Right atrium auricular region (tissue), 2 donors: ENCODE results near the gene TSC22D1. TPM values are rescaled to one million over a fixed set of nuclear protein-coding genes. Genes with fewer than 3 reads are reported as not detected.

ENCODE experiments used
- DNase-seq: peaks from one replicate; pipeline ENCODE4 v3.0.0-alpha.2; 2019; ENCODE audit warnings: low spot score
- H3K27ac ChIP-seq, 2 donors: fragments of 200-600 bp; sonication (generic); 1 replicate in 1 of 2; 2 replicates in 1 of 2; pipeline ENCODE4 v1.5.1; 2016 to 2019
- H3K27me3 ChIP-seq, 2 donors: fragments of 200-600 bp; sonication (generic); one replicate each; pipeline versions ENCODE4 v1.5.1 to v1.6.0; 2017 to 2019
- H3K36me3 ChIP-seq: fragments of 200-600 bp; sonication (generic); one replicate; pipeline ENCODE4 v1.5.1; 2016
- H3K4me1 ChIP-seq, 2 donors: fragments of 200-600 bp; sonication (generic); one replicate each; pipeline versions ENCODE4 v1.5.1 to v1.6.0; 2017 to 2019
- H3K4me3 ChIP-seq, 2 donors: fragments of 200-600 bp; sonication (generic); 1 replicate in 1 of 2; 2 replicates in 1 of 2; pipeline ENCODE4 v1.5.1; 2017 to 2019; ENCODE audit warnings: mild to moderate bottlenecking in 1 of 2, moderate library complexity in 1 of 2
- H3K9me3 ChIP-seq, 2 donors: fragments of 200-600 bp; sonication (generic); one replicate each; pipeline ENCODE4 v1.5.1; 2019
- total RNA-seq, 2 donors: library from RNA; depleted of rRNA; stranded (reverse); fragments of >200 nt; gene quantifications; one replicate each; pipeline ENCODE4 v1.1.0, GENCODE V29; 2016
- TF ChIP-seq, protein P1 (sequence below), 2 donors: fragments of 200-600 bp; sonication (generic); IDR thresholded peaks; one replicate each; pipeline ENCODE4 v1.5.1; 2019; ENCODE audit warnings: antibody characterized with exemption in 2 of 2

The TSC22D1 gene
- total RNA-seq, 2 donors from 2014 or later = 110 to 159 TPM

DNA sequence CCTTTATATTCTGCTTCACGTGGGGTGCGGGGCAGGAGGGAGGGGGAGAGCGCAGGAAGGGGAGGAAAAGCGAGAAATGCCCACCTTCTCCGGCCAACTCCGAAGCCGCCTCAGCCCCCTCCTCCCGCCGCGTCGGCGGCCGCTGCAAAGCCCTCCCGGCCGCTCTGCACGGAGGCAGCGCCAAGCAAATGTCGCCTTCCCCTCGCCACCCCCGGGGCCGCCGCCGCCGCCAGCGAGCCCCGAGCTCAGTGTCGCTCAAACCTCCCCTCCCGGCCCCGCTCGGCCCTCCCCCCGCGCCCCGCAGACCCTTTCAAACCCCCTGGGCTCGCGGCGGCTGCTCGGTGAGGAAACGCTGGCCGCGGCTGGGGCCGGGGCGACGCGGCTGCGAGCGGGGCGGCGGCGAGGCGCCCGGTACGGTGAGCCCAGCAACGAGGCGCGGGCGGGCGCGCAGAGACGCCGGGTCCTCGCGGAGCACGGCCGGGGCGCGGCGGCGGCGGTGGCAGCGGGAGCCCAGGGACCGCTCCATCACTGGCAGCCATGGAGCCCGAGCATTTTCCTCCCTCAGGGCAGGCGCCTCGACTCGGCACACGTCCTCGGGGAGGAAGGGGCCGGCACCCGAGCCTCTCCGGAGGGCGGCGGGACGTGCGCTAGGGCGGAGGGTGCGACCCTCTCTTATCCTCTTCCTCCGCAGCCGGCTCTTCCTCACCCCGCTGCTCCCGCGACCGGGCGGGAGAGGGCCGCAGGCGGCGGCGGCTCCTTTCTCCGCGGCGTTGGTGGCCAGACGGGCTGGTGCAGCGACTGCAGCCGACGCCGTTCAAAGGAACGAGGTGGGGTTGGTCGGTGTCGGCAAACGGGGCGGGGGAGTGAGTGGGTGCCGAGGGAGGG, 463 bp upstream of the TSC22D1 start:
- DNase-seq = no peak
- TF ChIP-seq, protein P1, sequence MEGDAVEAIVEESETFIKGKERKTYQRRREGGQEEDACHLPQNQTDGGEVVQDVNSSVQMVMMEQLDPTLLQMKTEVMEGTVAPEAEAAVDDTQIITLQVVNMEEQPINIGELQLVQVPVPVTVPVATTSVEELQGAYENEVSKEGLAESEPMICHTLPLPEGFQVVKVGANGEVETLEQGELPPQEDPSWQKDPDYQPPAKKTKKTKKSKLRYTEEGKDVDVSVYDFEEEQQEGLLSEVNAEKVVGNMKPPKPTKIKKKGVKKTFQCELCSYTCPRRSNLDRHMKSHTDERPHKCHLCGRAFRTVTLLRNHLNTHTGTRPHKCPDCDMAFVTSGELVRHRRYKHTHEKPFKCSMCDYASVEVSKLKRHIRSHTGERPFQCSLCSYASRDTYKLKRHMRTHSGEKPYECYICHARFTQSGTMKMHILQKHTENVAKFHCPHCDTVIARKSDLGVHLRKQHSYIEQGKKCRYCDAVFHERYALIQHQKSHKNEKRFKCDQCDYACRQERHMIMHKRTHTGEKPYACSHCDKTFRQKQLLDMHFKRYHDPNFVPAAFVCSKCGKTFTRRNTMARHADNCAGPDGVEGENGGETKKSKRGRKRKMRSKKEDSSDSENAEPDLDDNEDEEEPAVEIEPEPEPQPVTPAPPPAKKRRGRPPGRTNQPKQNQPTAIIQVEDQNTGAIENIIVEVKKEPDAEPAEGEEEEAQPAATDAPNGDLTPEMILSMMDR (IDR thresholded peaks at IDR 0.05) = no peak
- H3K4me3 ChIP-seq = peak overlapping the region; percentile 82 to 90
- H3K27me3 ChIP-seq = no peaks in the 10 kb centered on the region
- peak overlapping the region; percentile 97 to 100 for H3K27ac ChIP-seq
- H3K9me3 ChIP-seq = no peaks in the 10 kb centered on the region
- no peaks in the 10 kb centered on the region for H3K36me3 ChIP-seq
- peaks cover 0 to 47% of the 10 kb centered on the region in 2 donors for H3K4me1 ChIP-seq

DNA sequence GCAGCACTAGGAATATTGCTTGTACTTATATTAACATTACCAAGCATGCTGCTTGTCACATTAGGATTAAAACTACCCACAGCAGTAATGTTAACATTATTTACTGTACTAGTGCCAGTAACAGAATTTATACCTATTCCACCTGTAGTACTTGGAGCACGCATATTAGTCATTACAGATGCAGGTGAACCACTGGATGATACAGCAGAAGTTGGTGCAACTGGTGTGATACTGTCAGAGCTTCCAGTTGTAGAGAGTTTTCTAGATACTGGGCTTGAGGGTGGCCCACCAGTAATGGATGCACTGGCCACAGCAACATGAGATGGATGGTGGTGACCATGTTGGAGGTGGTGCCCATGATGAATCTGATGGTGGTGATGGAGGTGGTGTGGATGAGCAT, 1.1 kb downstream of the TSC22D1 start:
- Histone ChIP-seq H3K27ac (peak overlapping the region in 1 of 2 donors; percentile 100), H3K4me1 (peaks cover 0 to 56% of the 10 kb centered on the region in 2 donors)

DNA sequence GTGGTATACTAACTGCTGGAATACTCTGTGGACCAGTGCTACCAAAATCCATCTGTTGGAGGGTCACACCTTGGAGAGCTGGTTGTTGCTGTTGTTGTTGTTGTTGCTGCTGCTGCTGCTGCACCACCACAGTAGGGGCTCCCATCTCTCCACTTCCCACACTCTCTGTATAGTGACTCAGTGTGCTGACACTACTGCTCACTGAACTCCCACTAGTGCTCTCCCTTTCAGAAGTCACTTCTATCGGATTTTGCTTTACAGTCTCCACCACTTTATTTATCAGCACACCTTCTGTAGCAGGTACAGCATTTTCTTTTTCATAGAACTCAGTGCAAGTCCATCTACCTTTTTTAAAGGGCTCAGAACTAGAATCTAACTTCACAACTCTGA, 1.7 kb downstream of the TSC22D1 start:
- TF ChIP-seq, protein P1 (IDR thresholded peaks at IDR 0.05) = no peak
- H3K4me1 ChIP-seq = peaks cover 0 to 56% of the 10 kb centered on the region in 2 donors
- peak overlapping the region; percentile 82 to 90 for H3K4me3 ChIP-seq
- no peaks in the 10 kb centered on the region for H3K27me3 ChIP-seq
- H3K9me3 ChIP-seq = no peaks in the 10 kb centered on the region
- peak overlapping the region in 1 of 2 donors; percentile 100 for H3K27ac ChIP-seq
- H3K36me3 ChIP-seq = no peaks in the 10 kb centered on the region
- no peak for DNase-seq

More for the DNA sequence above, 1.1 kb downstream of the TSC22D1 start:
- DNase-seq = no peak
- Histone ChIP-seq H3K27me3 (no peaks in the 10 kb centered on the region), H3K9me3 (no peaks in the 10 kb centered on the region), H3K4me3 (peak overlapping the region; percentile 82 to 90), H3K36me3 (no peaks in the 10 kb centered on the region)
- TF ChIP-seq, protein P1 (IDR thresholded peaks at IDR 0.05) = no peak

DNA sequence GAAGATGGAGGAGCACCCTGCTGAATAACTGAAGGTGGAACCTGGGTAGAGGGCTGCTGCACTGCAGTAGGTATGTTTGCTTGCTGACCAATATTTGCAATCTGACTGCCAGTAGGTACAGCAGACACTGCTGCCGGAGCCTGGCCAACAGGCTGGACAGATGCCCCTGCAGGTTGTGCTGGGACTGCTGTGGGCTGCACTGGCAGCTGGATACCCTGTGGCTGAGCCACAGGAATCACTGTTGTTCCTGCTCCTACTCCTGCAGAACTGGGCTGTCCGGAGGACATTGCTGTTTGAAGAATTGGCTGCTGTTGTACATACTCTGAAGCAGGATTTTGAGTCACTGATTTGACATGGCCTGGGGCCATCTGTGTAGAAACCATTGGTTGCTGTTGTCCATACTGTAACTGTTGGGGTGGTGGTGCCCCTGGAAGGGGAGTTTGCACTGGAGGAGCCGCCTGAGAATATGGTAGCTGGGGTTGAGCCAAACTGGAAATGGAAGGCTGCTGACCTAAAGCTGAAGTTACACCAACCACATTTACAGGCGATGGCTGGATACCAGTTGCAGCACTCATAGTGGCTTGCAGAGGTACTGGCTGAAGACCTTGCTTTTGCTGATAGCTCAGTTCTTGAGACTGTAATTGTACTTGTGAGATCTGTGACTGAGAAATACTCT, 2.2 kb downstream of the TSC22D1 start:
- peaks cover 0 to 56% of the 10 kb centered on the region in 2 donors for H3K4me1 ChIP-seq
- H3K27ac ChIP-seq = peak overlapping the region in 1 of 2 donors; percentile 100

DNA sequence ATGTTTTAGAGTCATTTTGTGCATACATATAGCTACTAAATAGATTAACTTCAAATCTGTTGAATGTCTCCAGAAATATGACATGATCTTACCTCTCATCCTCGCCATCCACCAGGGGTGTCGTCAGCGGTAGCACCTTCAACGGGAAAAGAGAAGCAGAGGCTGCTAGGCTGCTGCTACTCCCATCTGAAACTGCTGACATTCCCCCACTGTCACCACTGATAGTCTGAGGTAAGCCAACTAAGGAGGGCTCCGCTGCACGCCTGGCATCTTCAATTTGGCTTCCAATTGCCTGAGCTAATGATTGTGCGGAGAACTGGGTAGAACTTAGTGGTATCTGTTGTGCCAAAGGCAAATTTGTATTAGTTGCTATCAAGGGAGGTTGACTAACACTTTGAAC, 3.1 kb downstream of the TSC22D1 start:
- Histone ChIP-seq H3K4me1 (peaks cover 0 to 50% of the 10 kb centered on the region in 2 donors), H3K27me3 (no peaks in the 10 kb centered on the region), H3K4me3 (peak overlapping the region; percentile 9 to 16), H3K9me3 (no peaks in the 10 kb centered on the region), H3K27ac (peak overlapping the region in 1 of 2 donors; percentile 49), H3K36me3 (no peaks in the 10 kb centered on the region)
- TF ChIP-seq, protein P1 (IDR thresholded peaks at IDR 0.05) = no peak
- DNase-seq = no peak

More for the DNA sequence above, 2.2 kb downstream of the TSC22D1 start:
- TF ChIP-seq, protein P1 (IDR thresholded peaks at IDR 0.05) = peak in 1 of 2 donors; percentile 27
- H3K36me3 ChIP-seq = no peaks in the 10 kb centered on the region
- no peaks in the 10 kb centered on the region for H3K27me3 ChIP-seq
- no peak for DNase-seq
- no peaks in the 10 kb centered on the region for H3K9me3 ChIP-seq
- peak overlapping the region; percentile 7 to 90 for H3K4me3 ChIP-seq
